Neural cell (in vitro differentiated cells): ENCODE results near the gene ADGRG6.

Experiments
- CTCF ChIP-seq: fragments of 450-650 bp; IDR thresholded peaks from 2 replicates; pipeline ENCODE4 v1.5.1; 2014; ENCODE audit warnings: antibody characterized with exemption, mild to moderate bottlenecking, moderate library complexity; ENCODE audit not compliant: poor library complexity, severe bottlenecking
- EZH2 ChIP-seq: fragments of 200-600, 300-800 bp; shearing (Covaris generic), sonication (generic); IDR thresholded peaks from 2 replicates; pipeline ENCODE4 v1.6.1; 2014; ENCODE audit warnings: antibody characterized with exemption, low read length, borderline replicate concordance, mild to moderate bottlenecking; ENCODE audit not compliant: insufficient read depth, poor library complexity, severe bottlenecking
- POLR2AphosphoS5 ChIP-seq: IDR thresholded peaks from 2 replicates; pipeline ENCODE4 v1.6.1; 2012
- RAD21 ChIP-seq: fragments of 450-650 bp; conservative IDR thresholded peaks from 2 replicates; pipeline ENCODE4 v1.6.1; 2014; ENCODE audit warnings: antibody characterized with exemption, mild to moderate bottlenecking, moderate library complexity
- REST ChIP-seq: IDR thresholded peaks from 2 replicates; pipeline ENCODE4 v1.6.1; 2012; ENCODE audit warnings: borderline replicate concordance
- SMC3 ChIP-seq: fragments of 450-650 bp; conservative IDR thresholded peaks from 2 replicates; pipeline ENCODE4 v1.6.1; 2014; ENCODE audit warnings: antibody characterized with exemption, mild to moderate bottlenecking, moderate library complexity; ENCODE audit not compliant: poor library complexity

GRCh38 chr6:142463988-142464387 is 162.2 kb downstream of the ADGRG6 start:
- no peak for TF ChIP-seq EZH2
- TF ChIP-seq CTCF = no peak
- TF ChIP-seq POLR2AphosphoS5 = no peak
- TF ChIP-seq RAD21 = no peak
- no peak for TF ChIP-seq REST
- TF ChIP-seq SMC3 = no peak
